ENCODE results near the gene MORN1.
"Not testable (repeated sequence)": the region's sequence is repeated elsewhere in the genome, so short reads cannot be mapped to it uniquely, and the experiment has no call there.

MORN1 gene

GRCh38 chr1:2391041-2391930 lies at the start of gene MORN1, which contains the start of gene RER1:
TSS of gene MORN1 (minus strand) at chr1:2391554. CDS start at chr1:2391533, 21 bp downstream.
TSS of gene RER1 (plus strand) at chr1:2391841. CDS start at chr1:2395791, 3,950 bp downstream.
- peak; percentile 95 for DNase-seq (ENCODE audit: low read depth)

GRCh38 chr1:2440346-2440745 lies 49.0 kb upstream of the MORN1 start:
- DNase-seq (ENCODE audit: low read depth): not testable (repeated sequence)

GRCh38 chr1:2439369-2439768 lies 48.0 kb upstream of the MORN1 start:
- DNase-seq (ENCODE audit: low read depth): no peak

GRCh38 chr1:2438641-2439040 lies 47.3 kb upstream of the MORN1 start:
- no peak for DNase-seq (ENCODE audit: low read depth)

- DNase-seq (ENCODE audit: low read depth): no peak
Measured at GRCh38 chr1:2438038-2438437, 46.7 kb upstream of the MORN1 start.

- DNase-seq (ENCODE audit: low read depth): no peak
Measured at GRCh38 chr1:2437617-2438016, 46.3 kb upstream of the MORN1 start.

- no peak for DNase-seq (ENCODE audit: low read depth)
Measured at GRCh38 chr1:2436876-2437275, 45.5 kb upstream of the MORN1 start.

- no peak for DNase-seq (ENCODE audit: low read depth)
Measured at GRCh38 chr1:2435746-2436355, 44.5 kb upstream of the MORN1 start.

- no peak for DNase-seq (ENCODE audit: low read depth)
Measured at GRCh38 chr1:2435091-2435490, 43.7 kb upstream of the MORN1 start.

- no peak for DNase-seq (ENCODE audit: low read depth)
Measured at GRCh38 chr1:2433936-2434655, 42.7 kb upstream of the MORN1 start.

GRCh38 chr1:2433196-2433595 lies 41.8 kb upstream of the MORN1 start:
- no peak for DNase-seq (ENCODE audit: low read depth)

- no peak for DNase-seq (ENCODE audit: low read depth)
Measured at GRCh38 chr1:2432441-2432844, 41.1 kb upstream of the MORN1 start.

GRCh38 chr1:2431518-2431917 lies 40.2 kb upstream of the MORN1 start:
- no peak for DNase-seq (ENCODE audit: low read depth)

- DNase-seq (ENCODE audit: low read depth): no peak
Measured at GRCh38 chr1:2431103-2431502, 39.7 kb upstream of the MORN1 start.

GRCh38 chr1:2430592-2430973 lies 39.2 kb upstream of the MORN1 start:
- no peak for DNase-seq (ENCODE audit: low read depth)

GRCh38 chr1:2429780-2430591 lies 38.6 kb upstream of the MORN1 start:
- DNase-seq (ENCODE audit: low read depth): no peak

- DNase-seq (ENCODE audit: low read depth): no peak
Measured at GRCh38 chr1:2428490-2428889, 37.1 kb upstream of the MORN1 start.

- DNase-seq (ENCODE audit: low read depth): no peak
Measured at GRCh38 chr1:2427976-2428375, 36.6 kb upstream of the MORN1 start.

- DNase-seq (ENCODE audit: low read depth): no peak
Measured at GRCh38 chr1:2427051-2427450, 35.7 kb upstream of the MORN1 start.

- DNase-seq (ENCODE audit: low read depth): no peak
Measured at GRCh38 chr1:2426540-2426939, 35.2 kb upstream of the MORN1 start.

GRCh38 chr1:2425892-2426291 lies 34.5 kb upstream of the MORN1 start:
- DNase-seq (ENCODE audit: low read depth): no peak

- no peak for DNase-seq (ENCODE audit: low read depth)
Measured at GRCh38 chr1:2422523-2422922, 31.2 kb upstream of the MORN1 start.

All from stimulated activated CD8-positive, alpha-beta memory T cell treated with anti-CD3 and anti-CD28 coated beads, Interleukin-15, amount 100 ng/mL, for 24 hours (primary cell).